ENCODE measurements around the gene MEF2B.
"Not testable (repeated sequence)": the region's sequence is repeated elsewhere in the genome, so short reads cannot be mapped to it uniquely, and the experiment has no call there.

MEF2B gene

DNA sequence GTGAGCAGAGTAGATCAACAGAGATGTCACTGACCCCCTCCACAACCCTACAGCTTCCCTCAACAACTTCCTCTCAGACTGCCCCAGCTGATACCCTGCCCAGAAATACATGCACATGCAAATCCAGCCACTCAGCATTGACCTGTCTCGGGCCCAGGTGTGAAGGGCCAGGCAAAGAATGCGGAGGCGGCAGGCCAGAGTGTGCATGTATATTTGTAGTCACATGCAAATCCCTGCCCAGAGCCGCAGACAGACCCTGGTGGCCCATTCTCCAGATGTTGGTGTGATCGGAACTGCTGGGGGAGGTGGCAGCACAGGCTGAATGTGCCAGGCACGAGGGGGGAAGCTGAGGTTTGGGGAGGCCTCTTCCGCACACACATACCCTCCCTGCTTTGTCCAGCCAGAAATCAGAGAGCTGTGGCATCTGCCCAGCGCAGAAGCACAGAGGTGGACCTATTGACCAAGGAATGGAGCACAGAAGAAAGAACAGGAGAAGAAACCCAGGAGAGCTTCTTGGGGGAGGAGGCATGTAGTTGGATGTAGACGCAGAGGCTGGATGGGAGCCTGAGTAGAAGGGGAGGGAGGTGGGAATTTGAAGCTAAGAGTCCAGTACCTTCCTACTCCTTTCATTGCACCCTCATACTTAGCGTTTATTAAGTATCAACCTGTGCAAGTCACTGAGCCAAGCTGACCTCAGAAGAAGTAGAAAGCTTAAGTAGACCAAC lies 14.4 kb downstream of the MEF2B start:
- no peak for DNase-seq (ENCODE audit: low spot score)

DNA sequence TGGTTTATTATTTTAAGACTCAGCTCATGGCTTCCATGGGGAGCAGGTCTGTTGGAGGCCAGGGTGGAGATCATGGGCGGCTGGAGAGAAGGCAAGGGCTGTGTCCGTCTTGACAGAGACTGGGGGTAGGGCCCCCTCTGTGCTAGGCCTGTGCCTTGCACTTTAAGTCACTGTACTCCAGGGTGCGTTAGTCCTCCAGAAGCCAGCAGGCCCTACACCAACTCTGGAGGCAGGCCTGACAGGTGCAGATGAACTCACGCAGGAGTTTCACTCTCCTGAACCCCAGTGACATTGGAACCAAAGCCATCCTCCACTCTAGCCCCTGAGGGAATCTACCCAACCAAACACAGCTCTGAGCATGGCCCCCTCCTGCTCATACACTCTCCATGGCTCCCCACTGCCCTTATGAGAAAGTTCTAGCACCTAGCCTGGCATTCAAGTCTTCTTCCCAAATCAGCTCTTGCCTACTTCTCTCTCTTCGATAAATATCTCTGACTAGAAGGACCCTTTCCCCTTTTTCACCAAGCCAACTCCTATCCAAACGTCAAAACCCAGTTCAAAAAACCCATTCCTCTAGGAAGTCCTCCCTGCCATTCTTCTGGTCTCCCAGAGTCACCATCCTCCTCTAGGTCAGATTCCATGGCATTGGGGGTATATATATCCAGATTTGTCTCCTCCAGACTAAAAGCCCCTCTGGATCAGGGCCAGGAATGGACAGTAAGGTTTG lies 15.1 kb downstream of the MEF2B start:
- DNase-seq (ENCODE audit: low spot score) = no peak

DNA sequence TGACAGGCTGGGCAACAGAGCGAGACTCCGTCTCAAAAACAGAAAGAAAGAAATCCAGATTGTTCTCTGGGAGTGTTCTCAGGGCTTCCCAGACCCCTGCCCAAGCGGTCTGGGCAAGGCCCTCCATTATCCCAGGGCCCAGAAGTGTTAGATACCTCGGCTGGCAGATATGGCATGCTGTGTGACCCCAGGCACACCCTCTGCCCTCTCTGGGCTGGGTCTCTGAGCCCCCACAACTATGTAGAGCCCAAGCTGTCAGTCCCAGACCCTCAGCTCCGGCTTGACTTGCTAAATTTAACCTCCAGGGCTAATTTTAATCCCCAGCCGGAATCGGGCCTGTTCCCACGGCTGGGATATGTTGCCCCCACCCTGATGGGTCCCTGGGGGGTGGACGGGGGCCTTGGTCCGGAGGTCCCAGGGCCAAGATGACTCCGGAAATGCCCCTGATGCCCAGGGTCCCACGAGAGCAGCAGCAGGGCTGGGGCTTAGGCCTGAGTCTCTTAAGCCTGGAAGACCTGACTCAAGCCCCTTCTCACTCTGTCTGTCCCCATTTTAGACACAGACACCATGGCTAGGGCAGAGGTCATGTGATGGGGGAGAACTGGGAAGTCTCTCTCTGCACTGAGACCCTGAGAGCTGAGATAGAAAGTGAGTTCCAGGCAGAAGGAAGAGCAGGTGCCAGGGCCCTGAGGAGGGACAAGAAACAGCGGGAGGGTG lies 17.2 kb downstream of the MEF2B start:
- no peak for DNase-seq (ENCODE audit: low spot score)

DNA sequence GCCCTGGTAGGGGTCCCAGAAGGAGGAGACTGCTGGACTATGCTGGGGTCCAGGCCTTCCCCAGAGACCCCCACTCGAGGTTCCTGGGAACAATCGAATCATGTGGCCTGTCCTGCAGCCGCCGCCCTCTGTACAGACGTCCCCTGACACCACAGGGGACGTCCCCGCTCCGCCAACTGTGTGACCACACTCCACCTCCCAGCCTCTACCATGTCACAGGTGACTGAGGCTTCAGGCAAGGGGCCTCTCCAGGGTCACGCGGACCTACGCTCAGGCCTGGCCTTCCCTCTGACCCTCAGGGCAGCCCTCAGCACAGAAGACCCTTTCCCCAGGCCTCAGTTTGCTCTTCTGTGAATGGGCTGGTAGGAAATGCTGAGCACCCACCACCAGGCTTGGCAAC lies 18.6 kb downstream of the MEF2B start:
- DNase-seq (ENCODE audit: low spot score) = no peak

DNA sequence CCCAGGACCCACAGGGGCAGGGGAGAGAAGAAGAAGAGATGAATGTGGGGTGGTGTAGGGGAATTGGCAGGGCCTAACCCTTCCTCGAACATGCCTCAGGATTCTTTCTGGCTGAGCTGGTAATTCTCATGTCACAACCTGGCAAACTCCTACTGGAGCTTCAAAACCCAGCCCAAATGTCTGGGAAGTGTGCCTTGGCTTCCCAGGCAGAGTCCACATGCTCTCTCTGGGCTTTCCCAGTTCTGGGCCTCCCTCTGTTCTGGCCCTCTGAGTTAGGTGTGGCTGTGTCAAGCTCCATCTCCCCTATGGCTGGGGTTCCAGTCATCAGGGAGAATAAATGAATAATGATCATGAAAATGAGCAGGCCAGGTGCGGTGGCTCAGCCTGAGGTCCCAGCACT lies 20.6 kb downstream of the MEF2B start:
- no peak for DNase-seq (ENCODE audit: low spot score)

DNA sequence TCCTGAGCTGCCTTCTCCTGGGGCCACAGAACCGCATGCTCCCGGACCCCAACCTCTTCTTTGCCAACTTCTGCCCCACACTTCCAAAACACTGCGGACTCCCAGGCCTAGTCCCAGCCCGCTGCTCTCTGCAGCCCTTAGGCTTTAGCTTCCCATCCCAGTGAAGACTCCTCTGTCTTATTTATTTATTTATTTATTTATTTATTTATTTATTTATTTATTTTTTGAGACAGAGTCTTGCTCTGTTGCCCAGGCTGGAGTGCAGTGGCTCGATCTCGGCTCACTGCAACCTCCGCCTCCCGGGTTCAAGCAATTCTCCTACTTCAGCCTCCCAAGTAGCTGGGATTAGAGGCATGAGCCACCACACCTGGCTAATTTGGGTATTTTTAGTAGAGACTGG lies 21.6 kb downstream of the MEF2B start:
- not testable (repeated sequence) for DNase-seq (ENCODE audit: low spot score)

DNA sequence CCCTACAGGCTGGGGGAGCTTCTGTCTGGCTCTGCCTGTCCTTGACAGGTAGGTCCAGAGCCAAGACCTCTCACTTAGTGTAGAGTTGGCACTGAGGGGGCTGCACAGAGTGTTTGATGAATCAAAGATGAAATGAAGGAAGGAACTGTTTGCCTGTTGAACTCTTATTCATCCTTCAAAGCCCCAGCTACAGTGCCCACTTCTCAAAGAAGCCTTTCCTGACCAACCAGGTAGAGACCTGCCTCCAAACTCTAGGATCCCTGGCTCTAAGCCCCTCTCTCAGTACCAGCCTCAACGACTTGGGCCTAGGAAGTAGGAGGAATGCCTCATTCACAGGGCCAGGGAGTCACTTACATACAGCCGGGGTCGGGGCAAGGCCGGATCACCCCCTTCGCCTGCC lies 22.7 kb downstream of the MEF2B start:
- no peak for DNase-seq (ENCODE audit: low spot score)

DNA sequence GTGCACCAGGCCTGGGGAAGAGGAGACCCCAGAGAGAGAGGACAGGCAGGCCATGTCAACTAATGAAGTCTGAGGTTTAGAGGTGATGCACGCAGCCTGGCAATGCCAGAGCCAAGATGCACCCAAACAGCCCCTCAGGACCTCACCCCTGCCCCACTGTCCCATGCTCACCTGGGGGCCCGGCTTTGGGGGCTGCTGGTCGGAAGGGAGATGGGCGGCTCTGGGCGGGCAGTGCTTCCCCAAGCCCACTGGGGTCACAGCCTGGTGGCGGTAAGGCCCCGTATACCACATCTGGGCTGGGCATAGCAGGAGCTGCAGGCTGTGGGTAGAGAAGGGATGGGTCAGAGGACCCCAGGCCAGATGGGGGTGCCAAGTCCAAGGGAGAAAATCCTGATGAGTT lies 23.2 kb downstream of the MEF2B start:
- no peak for DNase-seq (ENCODE audit: low spot score)

DNA sequence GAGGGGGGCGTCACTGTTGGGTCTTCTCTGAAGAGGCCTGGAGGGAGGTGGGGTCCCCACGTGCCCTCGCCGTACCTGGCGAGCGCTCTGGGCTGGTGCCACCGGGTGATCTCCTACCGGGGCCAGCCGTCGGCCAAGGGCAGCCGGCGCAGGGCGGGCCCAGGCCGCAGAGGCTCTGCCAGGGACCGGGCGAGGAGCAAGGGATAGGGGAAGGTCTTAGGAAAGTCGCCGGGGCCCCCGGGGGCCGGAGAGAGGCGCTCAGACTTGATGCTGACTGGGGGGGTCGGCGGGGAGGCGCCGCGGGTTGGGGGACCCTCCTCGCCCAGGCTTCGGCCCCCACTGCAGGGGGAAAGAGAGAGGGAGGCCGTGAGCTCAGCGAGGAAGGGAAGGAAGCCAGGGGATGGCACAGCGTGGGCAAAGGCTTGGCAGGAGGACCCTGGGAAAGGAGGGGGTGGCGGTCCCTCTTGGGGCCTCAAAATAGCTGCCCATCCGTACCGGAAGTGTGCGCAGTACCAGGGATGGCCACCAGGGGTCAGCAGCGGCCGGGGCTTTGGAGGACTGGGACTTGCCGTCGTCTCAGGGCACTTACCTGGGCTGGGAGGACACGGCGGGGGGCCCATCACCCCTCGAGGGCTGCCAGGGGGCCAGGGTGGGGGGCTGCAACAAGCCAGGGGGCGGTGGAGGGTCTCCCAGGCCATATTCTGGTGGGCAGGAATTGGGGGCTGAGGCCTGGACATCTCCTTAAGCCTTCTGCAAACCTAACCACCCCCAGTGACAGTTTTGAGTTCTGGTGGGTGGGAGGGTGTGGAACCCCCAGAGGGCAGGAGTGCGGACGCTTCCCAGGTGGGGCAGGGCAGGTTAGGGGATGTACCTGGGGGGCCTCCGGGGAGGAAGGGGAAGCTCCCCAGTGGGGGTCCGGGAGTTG lies 24.1 kb downstream of the MEF2B start:
- DNase-seq (ENCODE audit: low spot score) = peak; percentile 78

DNA sequence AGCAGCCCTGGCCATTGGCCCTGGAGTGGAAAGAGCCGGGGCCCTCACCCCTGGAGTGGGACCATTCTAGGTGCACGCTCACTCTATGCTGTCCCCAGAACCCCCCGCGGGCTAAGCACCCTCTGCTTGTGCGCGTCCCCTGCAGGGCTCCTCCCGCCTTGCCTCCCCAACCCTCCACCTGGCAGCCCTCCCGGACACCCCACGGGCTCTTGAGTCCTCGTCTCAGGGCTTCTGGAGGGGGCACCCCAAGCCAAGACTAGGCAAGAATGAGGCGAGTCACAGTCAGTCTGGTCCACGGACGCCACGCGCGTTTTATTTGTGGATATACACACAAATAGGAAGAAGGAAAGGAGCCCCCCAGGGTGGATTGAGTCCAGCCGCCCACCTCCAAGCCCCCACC lies 24.8 kb downstream of the MEF2B start:
- DNase-seq (ENCODE audit: low spot score) = no peak

DNA sequence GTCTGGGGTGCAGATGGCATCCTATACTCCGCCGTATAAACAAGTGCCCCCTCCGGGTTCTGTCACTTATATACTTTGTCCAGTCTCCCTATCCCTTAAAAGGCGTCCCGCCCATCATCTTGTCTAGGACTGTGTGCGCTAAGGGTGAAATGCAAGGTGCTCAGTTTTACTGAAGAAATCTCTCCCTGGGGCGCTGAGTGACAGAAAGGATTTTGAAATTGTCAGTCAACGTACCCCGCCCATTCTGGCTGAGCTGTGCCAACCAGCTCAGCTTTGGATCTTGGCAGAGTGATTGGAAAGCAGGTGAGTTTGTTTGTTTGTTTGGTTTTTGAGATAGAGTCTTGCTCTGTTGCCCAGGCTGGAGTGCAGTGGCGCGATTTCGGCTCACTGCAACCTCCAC lies 27.7 kb downstream of the MEF2B start:
- no peak for DNase-seq (ENCODE audit: low spot score)

DNA sequence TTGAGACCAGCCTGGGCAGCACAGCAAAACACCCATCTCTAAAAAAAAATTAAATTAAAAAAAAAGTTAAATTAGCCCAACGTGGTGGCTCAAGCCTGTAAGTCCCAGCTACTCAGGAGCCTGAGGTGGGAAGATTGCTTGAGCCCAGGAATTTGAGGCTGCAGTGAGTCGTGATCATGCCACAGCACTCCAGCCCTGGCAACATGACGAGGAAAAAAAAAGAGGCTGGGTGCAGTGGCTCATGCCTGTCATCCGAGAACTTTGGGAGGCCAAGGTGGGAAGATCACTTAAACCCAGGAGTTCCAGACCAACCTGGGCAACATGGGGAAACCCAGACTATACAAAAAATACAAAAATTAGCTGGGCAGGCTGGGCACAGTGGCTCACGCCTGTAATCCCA lies 29.6 kb downstream of the MEF2B start:
- no peak for DNase-seq (ENCODE audit: low spot score)

DNA sequence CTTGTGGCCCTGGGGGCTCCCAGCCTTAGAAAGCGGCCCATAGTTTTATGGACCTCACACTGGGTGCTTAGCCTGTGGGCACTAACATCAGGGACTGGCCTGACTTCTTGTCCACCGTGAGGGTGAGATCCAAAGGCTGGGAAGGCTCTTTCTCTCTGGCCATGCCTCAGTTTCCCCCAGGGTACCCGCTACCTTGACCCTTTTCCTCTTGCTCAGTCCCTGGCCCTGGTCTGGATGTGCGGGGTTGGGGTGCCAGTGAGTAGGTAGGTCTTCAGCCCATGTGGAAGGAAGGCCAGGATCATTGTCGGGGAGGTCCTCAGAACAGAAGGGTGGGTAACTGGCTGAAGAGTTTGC lies 30.2 kb downstream of the MEF2B start:
- no peak for DNase-seq (ENCODE audit: low spot score)

DNA sequence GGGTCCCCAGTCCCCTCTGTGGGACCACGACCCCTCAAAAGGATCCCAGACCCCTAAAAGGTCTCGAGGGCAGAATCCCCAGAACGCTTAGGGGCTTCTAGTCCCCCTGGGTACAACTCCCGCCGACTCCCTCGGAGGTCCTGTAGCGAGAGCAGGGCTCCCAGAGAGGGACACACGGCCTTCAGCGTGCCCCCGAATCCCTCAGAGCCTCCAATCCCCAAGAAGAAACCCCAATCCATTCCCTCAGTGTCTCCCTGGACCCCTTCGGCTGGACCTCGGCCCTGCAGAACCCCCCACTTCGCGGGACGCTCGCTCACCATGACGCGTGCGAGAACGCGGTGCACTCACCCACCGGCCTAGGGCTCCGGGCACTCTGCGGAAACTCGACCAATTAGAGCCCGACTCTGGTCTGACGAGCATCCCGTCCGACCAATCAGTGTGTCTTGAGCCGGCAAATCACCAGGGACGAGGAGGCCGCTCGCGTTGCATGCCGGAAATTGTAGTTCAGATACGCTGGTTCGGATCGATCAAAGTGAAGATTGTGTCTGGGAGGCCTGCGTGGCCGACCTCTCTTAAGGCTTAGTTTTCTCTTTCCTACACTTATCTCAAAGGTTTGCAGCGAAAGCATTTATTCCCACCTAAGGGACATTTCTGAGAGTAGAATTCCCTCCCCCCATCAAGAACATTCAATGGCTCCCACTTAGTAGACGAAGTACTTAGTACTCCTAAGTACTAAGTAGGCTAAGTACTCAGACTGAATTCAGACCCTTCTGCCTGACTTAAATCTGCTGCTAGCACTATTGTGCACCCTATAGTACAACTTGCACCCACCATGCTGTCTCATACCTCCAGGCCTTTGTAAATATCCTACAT lies 31.7 kb downstream of the MEF2B start, which contains the start of gene TMEM161A:
TMEM161A (minus strand) TSS at position 370 of the 873 bp plus-strand sequence; CDS start at position 320, 50 bp downstream.
- DNase-seq (ENCODE audit: low spot score) = peak; percentile 100

DNA sequence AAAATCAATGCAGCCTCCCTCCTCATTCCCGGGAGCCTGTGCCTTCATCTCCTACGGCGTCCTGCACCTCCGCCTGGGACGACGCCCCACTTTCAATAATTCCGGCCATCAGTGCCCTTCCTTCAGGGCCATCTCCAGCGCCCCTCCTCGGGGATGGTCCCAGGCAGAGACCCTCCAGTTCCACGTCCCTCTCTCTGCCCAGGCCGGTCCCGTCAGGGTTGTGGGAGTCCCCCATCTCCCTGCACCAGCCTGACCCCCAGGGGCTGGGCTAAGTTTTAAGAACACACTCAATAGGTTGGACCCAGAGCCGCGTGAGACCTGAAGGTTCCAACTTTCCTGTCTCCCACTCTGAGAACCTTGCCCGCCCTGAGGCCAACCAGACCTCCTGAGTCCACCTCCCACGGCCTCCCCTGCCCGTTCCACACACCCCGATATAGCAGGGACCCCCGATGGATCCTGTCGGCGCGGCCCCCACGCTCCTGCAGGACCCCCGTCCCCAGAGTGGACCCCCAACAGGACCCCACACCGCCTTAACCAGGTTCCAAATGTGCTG lies 32.4 kb downstream of the MEF2B start:
- DNase-seq (ENCODE audit: low spot score) = no peak

DNA sequence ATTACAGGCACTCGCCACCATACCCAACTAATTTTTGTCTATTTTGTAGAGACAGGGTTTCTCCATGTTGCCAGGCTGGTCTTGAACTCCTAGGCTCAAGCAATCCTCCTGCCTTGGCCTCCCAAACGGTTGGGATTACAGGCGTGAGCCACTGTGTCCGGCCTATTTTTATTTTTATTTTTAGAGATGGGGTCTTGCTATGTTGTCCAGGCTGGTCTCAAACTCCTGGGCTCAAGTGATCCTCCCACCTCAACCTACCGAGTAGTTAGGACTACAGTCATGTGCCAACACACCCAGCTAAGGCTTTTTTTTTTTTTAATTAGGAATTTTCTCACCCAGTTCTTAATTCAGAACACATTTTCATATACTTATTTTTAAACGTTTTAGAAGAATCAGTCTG lies 34.4 kb downstream of the MEF2B start:
- not testable (repeated sequence) for DNase-seq (ENCODE audit: low spot score)

DNA sequence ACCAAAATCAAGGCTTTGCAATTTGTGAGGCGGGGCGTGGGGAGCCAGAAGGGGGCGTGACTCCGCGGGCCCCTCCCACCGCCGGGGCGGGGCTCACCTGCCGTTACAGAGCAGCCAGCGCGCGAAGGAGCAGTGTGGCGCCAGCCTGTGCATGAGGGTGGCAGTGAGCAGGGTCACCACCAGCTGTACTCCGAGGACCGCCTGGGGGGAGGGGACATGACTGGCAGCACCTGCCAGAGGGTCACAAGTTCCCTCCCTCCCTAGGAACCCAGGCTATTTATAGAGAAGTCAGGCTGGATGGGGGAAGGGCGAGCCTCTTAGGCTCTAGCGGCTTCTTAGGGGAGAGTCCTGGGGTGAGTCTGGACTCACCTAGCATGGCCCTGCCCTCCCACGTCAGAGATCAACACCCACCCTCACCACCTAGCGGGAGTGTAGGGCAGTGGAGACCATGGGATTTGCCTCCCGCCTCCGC lies 35.3 kb downstream of the MEF2B start:
- DNase-seq (ENCODE audit: low spot score) = no peak

DNA sequence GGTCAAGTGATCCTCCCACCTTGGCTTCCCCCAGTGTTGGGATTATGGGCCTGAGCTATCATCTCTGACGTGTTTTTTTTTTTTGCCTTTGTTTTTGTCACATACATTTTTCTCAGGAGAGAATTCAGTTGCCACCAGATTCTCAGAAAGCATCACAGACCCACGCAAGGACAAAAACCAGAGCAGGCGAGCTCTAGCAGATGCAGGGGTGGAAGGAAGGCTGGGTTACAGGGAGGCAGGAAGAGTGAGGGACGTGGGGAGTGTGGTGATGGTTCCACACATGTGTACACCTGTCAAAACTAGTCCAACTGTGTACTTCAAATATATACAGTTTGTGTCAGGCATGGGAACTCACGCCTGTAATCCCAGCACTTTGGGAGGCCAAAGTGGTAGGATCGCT lies 36.1 kb downstream of the MEF2B start:
- no peak for DNase-seq (ENCODE audit: low spot score)

DNA sequence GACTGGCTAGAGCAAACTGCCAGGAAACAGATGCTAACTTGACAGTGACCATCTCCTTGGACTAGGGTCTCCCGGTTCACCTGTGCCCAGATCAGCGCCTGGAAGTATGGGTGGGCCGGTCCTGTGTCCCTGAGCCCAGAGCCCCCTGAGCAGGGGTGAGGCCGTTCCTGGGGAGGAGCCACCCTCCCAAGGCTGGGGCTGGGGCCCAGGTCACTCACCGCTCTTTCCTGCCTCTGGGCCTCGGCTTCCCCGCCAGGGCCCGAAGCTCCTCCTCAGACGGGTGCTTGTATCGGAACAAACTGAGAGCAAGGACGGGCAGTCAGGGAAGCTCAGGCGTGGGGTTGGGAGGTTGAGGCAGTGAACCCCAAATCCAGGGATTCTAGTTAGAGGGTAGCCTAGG lies 37.2 kb downstream of the MEF2B start:
- DNase-seq (ENCODE audit: low spot score) = no peak

DNA sequence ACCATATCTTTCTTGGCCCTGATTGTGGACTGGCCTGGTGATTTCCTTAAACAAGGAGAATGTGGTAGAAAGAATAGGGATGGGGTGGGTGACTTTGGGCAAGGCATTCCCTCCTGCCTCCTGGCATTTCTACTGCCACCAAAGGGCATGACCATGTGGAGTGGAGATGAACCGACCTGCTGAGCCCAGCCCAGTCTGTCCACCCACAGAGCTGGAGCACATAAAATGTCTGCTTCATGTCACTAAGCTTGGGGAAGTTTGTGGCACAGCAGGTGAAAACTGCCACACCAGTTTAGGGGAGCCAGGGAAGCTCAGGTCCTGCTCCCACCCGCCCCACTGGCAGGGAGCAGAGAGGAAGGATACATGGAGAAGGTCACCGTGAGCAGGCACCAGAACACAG lies 38.1 kb downstream of the MEF2B start:
- DNase-seq (ENCODE audit: low spot score) = no peak

DNA sequence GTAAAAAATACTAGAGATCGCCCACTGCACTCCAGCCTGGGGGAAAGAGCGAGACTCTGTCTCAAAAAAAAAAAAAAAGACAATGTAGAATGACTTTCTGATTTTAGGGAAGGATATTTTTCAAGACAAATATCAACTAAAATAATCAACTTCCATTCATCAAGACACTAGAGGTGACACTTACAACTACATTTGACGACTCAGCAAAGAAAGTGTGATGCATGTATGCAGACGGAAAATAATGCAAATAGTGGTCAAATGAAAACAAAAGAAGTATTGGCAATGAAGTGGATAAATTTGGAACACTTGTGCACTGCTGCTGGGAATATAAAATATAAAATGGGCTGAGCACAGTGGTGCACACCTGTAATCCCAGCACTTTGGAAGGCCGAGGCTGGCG lies 44.0 kb downstream of the MEF2B start:
- DNase-seq (ENCODE audit: low spot score) = no peak
